ENCODE measurements around the gene KLHL12. TPM values are rescaled to one million over a fixed set of nuclear protein-coding genes. Genes with fewer than 3 reads are reported as not detected.

The KLHL12 gene
- total RNA-seq, 2 donors from 2014 or later = 34.4 to 39.4 TPM

DNA sequence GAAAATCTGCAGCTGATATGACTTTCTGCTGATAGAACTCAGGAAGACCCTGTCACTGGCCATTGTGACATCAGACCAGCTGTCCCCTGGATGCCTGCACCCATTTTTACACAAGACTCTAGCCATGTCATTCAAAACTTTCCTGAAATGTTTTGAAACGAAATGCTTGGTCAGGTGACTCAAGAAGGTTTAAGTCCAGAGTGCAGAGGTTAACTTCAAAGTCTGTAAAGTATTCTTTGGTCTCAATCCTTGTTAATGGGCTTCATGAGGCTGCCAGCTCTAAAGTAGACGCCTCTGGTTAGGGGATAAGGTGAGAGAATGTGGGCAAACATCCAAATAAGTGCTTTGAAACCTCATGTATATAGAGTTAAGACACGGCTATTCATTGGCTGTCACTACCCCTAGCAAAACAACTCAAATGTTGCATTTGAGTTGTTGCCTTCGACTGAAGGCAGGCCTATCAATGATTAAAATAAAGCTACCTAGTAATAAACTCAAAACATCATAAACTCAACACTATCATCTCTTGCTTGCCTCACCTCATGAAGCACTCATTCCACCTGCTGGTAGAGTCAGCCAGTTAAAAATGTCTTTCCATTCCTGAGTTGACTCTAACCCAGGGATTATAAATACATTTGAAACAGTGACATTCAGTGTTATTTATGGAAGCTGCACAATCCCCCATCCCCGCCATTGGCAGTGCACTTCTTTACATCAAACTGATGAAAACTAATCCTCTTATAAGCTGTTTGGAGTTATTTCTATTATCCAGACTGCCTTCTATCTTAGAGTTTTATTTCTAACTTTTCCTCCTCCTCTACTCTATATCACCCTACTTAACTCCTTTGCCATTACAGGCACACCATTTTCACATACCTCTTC is 64.1 kb downstream of the KLHL12 start:
- Histone ChIP-seq H3K9ac (ENCODE audit: extremely low read depth, low read length, poor library complexity, severe bottlenecking) (no peak overlapping the region), H3K27ac (ENCODE audit: low read depth, low read length) (no peak overlapping the region), H3K9me3 (ENCODE audit: control insufficient read depth, low read length) (no peaks in the 10 kb centered on the region), H3K36me3 (ENCODE audit: control insufficient read depth, insufficient read depth, low read length) (no peaks in the 10 kb centered on the region), H3K4me1 (ENCODE audit: control insufficient read depth, insufficient read depth, low read length) (no peaks in the 10 kb centered on the region), H3K4me3 (ENCODE audit: low read length) (no peak overlapping the region), H3K27me3 (ENCODE audit: control insufficient read depth, insufficient read depth, low read length, poor library complexity, severe bottlenecking) (peaks cover 19% of the 10 kb centered on the region)
- Mint-ChIP-seq H3K4me1 (peaks cover 6% of the 10 kb centered on the region), H3K27ac (no peak overlapping the region), H3K27me3 (ENCODE audit: insufficient read depth) (peaks cover 4% of the 10 kb centered on the region), H3K36me3 (ENCODE audit: low read depth) (no peaks in the 10 kb centered on the region), H3K4me3 (peak overlapping the region; percentile 90), H3K9me3 (no peaks in the 10 kb centered on the region)
- WGBS, 2 experiments (ENCODE audit: insufficient coverage in 1 of 2, insufficient read length in 1 of 2) = 89 to 96% methylated on average over 3 to 5 of the region's 5 CpGs
- TF ChIP-seq, protein P1, sequence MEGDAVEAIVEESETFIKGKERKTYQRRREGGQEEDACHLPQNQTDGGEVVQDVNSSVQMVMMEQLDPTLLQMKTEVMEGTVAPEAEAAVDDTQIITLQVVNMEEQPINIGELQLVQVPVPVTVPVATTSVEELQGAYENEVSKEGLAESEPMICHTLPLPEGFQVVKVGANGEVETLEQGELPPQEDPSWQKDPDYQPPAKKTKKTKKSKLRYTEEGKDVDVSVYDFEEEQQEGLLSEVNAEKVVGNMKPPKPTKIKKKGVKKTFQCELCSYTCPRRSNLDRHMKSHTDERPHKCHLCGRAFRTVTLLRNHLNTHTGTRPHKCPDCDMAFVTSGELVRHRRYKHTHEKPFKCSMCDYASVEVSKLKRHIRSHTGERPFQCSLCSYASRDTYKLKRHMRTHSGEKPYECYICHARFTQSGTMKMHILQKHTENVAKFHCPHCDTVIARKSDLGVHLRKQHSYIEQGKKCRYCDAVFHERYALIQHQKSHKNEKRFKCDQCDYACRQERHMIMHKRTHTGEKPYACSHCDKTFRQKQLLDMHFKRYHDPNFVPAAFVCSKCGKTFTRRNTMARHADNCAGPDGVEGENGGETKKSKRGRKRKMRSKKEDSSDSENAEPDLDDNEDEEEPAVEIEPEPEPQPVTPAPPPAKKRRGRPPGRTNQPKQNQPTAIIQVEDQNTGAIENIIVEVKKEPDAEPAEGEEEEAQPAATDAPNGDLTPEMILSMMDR (conservative IDR thresholded peaks at IDR 0.05) = no peak
- no peak for DNase-seq

DNA sequence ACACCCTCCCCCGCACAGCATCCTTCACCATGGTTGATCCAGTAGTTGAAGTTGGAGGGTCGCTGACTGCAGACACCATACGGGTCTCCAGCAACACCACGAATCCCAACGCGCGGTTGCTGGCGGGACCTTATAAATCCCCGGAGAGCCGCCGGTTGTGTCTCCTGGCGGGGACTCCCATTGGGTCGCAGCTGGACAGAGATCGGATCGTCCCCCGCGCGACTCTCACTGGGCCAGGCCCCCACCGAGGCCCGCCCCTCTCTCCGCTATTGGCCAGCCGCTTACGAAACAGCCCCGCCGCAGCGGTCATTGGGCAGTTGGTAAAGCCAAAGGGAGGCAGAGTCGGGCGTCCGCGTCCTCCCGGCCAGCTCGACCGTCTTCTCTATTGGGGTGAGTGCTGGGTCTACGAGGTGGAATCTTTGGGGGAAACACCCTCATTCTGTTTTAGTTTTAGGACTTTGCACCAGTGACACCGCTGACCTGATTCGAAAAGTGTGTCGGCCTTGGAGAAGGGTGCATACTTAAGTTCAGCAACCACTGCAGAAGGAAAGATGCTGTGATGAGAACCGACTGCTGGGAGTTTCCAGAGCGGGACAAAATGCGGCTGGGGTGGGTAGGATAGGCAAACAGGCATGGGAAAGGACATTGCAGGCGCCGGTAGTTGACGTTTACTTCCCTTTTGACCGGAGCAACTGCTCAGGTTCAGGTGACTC is 65.5 kb downstream of the KLHL12 start:
- Histone ChIP-seq H3K36me3 (ENCODE audit: control insufficient read depth, insufficient read depth, low read length) (no peaks in the 10 kb centered on the region), H3K27ac (ENCODE audit: low read depth, low read length) (peak overlapping the region; percentile 58), H3K9me3 (ENCODE audit: control insufficient read depth, low read length) (no peaks in the 10 kb centered on the region), H3K4me1 (ENCODE audit: control insufficient read depth, insufficient read depth, low read length) (no peaks in the 10 kb centered on the region), H3K27me3 (ENCODE audit: control insufficient read depth, insufficient read depth, low read length, poor library complexity, severe bottlenecking) (peaks cover 19% of the 10 kb centered on the region), H3K4me3 (ENCODE audit: low read length) (peak overlapping the region; percentile 82), H3K9ac (ENCODE audit: extremely low read depth, low read length, poor library complexity, severe bottlenecking) (peak overlapping the region; percentile 71)
- WGBS, 2 experiments (ENCODE audit: insufficient coverage in 1 of 2, insufficient read length in 1 of 2) = 0 to 1% methylated on average over 23 to 44 of the region's 44 CpGs
- peak overlapping the region; percentile 98 for H3K27ac Mint-ChIP-seq
- TF ChIP-seq, protein P1 (conservative IDR thresholded peaks at IDR 0.05) = no peak
- H3K27me3 Mint-ChIP-seq (ENCODE audit: insufficient read depth) = peaks cover 4% of the 10 kb centered on the region
- H3K9me3 Mint-ChIP-seq = no peaks in the 10 kb centered on the region
- DNase-seq = peak; percentile 98
- peak overlapping the region; percentile 90 for H3K4me3 Mint-ChIP-seq
- H3K36me3 Mint-ChIP-seq (ENCODE audit: low read depth) = peaks cover under 1% of the 10 kb centered on the region
- peaks cover 6% of the 10 kb centered on the region for H3K4me1 Mint-ChIP-seq

DNA sequence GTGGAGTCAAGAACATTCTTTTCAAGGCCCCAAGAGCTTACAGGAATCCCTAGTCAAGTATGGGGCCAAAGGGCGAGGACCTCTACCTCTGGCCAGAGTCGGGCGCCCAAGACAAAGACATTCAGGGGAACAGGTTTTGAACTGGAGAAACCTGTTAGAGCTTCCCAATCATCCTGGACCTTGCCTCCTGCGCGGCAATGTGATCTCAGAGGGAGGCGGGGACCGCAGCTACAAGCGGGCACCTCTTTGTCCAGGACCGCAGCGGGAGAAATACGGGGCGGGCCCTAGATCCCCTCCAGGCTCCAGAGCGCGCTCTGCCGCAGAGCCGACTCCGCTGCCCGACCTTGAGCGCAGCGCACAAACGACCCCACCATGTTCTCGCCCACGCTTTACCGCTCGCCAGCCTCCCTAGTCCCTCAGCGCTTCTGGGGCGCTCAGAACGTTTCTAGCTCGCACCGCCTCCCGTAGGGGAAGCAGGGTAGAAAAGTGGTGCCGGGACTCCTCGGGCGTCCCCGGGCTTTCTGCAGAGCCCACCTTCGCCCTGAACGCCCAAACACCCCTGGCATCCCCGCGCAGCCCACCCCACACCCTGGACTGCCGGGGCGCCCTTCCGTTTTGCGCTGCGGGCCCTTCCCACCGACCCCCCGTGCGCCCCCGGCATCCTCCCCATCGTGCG is 66.2 kb downstream of the KLHL12 start:
- 2 to 7% methylated on average over 15 to 50 of the region's 50 CpGs for WGBS, 2 experiments (ENCODE audit: insufficient coverage in 1 of 2, insufficient read length in 1 of 2)
- peak; percentile 94 for DNase-seq
- H3K4me3 Mint-ChIP-seq = peak overlapping the region; percentile 90
- H3K4me3 ChIP-seq (ENCODE audit: low read length) = peak overlapping the region; percentile 82
- no peaks in the 10 kb centered on the region for H3K4me1 ChIP-seq (ENCODE audit: control insufficient read depth, insufficient read depth, low read length)
- H3K27me3 Mint-ChIP-seq (ENCODE audit: insufficient read depth) = peaks cover 4% of the 10 kb centered on the region
- H3K36me3 ChIP-seq (ENCODE audit: control insufficient read depth, insufficient read depth, low read length) = no peaks in the 10 kb centered on the region
- peaks cover 6% of the 10 kb centered on the region for H3K4me1 Mint-ChIP-seq
- H3K9me3 Mint-ChIP-seq = no peaks in the 10 kb centered on the region
- H3K9me3 ChIP-seq (ENCODE audit: control insufficient read depth, low read length) = no peaks in the 10 kb centered on the region
- peaks cover 19% of the 10 kb centered on the region for H3K27me3 ChIP-seq (ENCODE audit: control insufficient read depth, insufficient read depth, low read length, poor library complexity, severe bottlenecking)
- peaks cover 7% of the 10 kb centered on the region for H3K36me3 Mint-ChIP-seq (ENCODE audit: low read depth)
- peak overlapping the region; percentile 71 for H3K9ac ChIP-seq (ENCODE audit: extremely low read depth, low read length, poor library complexity, severe bottlenecking)
- peak overlapping the region; percentile 58 for H3K27ac ChIP-seq (ENCODE audit: low read depth, low read length)
- peak overlapping the region; percentile 98 for H3K27ac Mint-ChIP-seq
- TF ChIP-seq, protein P1 (conservative IDR thresholded peaks at IDR 0.05) = no peak

Data from endodermal cell (in vitro differentiated cells).